Left ventricle myocardium inferior (tissue), 1 donor: ENCODE results near the gene PSD4. TPM values are rescaled to one million over a fixed set of nuclear protein-coding genes. Genes with fewer than 3 reads are reported as not detected.

ENCODE experiments used
- DNase-seq: peaks from one replicate; pipeline ENCODE4 v3.0.0-alpha.2; 2020
- H3K27ac ChIP-seq: fragments of 200-600 bp; replicated peaks from 2 replicates; pipeline ENCODE4 v1.8.0; 2021
- H3K27me3 ChIP-seq: fragments of 200-600 bp; 2 replicates; pipeline ENCODE4 v1.8.0; 2021; ENCODE audit warnings: low read depth
- H3K36me3 ChIP-seq: fragments of 200-600 bp; 2 replicates; pipeline ENCODE4 v1.8.0; 2021
- H3K4me1 ChIP-seq: fragments of 200-600 bp; 2 replicates; pipeline ENCODE4 v1.8.0; 2021
- H3K4me3 ChIP-seq: fragments of 200-600 bp; 2 replicates; pipeline ENCODE4 v1.8.0; 2021; ENCODE audit warnings: mild to moderate bottlenecking, moderate library complexity
- H3K9me3 ChIP-seq: fragments of 200-600 bp; replicated peaks from 2 replicates; pipeline ENCODE4 v1.8.0; 2021
- intact Hi-C: fragments of 100-400 bp; cut with micrococcal nuclease; formaldehyde crosslinking; loops from one replicate; pipeline ENCODE4 v1.11.0; 2022
- total RNA-seq: library from RNA; stranded (reverse); fragmentation: NEBNext Ultra II Directional; extraction: Animal tissue kit (Norgen Biotek cat#: 25700); gene quantifications from one replicate; pipeline ENCODE4 v1.2.1, GENCODE V29; 2021
- TF ChIP-seq, protein P1 (sequence below): fragments of 200-600 bp; IDR thresholded peaks from 2 replicates; pipeline ENCODE4 v1.8.0; 2021; ENCODE audit warnings: antibody characterized with exemption, mild to moderate bottlenecking, borderline replicate concordance
- donor health status: DM: no; HTN: yes; CAD: no; lungs with severe emphysema.

The PSD4 gene
- total RNA-seq, 1 donor from 2014 or later, result 2.2 TPM

DNA sequence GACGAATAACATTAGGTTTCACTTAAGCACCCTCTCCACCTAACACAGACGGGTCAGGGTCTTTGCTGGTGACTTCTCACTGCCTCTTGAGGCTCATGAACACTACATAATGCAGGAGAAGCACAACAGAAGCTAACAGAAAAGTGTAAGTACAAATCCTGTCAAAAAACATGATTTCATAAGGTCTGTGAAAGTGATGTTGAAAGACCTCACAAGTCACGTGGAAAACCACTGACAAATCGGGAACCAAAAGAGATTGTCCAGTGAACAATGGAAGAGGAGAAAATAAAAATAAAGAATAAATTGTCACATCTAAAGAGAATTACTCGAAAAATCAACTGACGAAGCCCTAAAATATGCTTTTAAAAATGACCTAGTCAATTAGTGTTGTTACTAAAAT, 14.0 kb downstream of the PSD4 start:
- Histone ChIP-seq H3K36me3 (no peaks in the 10 kb centered on the region), H3K4me3 (no peak overlapping the region), H3K9me3 (no peaks in the 10 kb centered on the region), H3K4me1 (no peaks in the 10 kb centered on the region), H3K27ac (no peak overlapping the region), H3K27me3 (no peaks in the 10 kb centered on the region)
- DNase-seq, result no peak
- intact Hi-C loops, result no loop called here
- TF ChIP-seq, protein P1, sequence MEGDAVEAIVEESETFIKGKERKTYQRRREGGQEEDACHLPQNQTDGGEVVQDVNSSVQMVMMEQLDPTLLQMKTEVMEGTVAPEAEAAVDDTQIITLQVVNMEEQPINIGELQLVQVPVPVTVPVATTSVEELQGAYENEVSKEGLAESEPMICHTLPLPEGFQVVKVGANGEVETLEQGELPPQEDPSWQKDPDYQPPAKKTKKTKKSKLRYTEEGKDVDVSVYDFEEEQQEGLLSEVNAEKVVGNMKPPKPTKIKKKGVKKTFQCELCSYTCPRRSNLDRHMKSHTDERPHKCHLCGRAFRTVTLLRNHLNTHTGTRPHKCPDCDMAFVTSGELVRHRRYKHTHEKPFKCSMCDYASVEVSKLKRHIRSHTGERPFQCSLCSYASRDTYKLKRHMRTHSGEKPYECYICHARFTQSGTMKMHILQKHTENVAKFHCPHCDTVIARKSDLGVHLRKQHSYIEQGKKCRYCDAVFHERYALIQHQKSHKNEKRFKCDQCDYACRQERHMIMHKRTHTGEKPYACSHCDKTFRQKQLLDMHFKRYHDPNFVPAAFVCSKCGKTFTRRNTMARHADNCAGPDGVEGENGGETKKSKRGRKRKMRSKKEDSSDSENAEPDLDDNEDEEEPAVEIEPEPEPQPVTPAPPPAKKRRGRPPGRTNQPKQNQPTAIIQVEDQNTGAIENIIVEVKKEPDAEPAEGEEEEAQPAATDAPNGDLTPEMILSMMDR, result no peak

DNA sequence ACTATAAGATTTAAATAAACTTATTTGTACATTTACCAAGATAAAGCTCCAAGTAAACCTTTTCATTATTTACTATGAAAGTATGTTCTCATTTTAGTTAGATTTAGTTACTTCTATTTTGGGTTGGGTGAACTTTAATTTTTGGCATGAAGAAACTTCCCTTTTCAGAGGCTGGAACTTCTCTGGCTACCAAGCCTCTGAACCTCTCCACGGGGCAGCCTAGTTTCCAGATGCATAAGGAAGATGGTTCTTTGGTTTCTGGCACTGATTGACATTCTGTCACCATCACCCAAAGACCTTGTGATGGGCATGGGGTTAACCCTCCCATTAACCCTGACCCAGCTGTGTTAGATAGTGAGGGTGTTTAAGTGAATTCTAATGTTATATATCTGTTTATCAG, 17.1 kb downstream of the PSD4 start:
- no peaks in the 10 kb centered on the region for H3K27me3 ChIP-seq
- no peak overlapping the region for H3K27ac ChIP-seq
- no peaks in the 10 kb centered on the region for H3K36me3 ChIP-seq
- no peak overlapping the region for H3K4me3 ChIP-seq
- DNase-seq, result no peak
- H3K9me3 ChIP-seq, result no peaks in the 10 kb centered on the region
- TF ChIP-seq, protein P1, result no peak
- no peaks in the 10 kb centered on the region for H3K4me1 ChIP-seq
- intact Hi-C loops, result no loop called here

DNA sequence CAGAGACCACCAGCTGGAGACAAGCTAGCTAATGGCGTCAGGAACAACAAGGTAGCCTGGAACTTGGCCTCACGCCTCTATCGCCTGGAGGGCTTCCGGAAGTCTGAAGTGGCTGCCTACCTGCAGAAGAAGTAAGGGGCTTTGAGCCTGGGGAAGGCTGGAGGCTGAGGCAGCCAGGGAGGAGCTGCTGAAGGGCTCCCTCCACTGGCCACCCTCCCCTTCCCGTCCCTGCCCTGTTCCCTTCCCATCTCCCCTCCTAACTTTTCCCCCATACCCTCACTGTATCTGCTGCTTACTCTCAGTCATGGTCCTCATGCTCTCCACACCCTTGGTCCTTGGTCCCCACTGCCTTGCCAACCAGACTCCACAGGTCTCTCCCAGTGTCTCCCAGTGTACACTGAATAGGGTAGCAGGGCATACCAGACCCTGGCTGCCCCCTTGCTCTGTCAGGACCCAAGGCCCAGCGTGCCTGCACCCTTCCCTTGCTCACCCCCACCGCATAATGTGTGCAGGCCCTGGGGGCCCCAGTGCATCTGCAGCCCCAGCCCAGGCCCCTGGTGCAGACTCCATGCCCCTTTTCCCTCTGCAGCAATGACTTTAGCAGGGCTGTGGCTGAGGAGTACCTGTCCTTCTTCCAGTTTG, 18.8 kb downstream of the PSD4 start:
- Histone ChIP-seq H3K4me3 (no peak overlapping the region), H3K27me3 (no peaks in the 10 kb centered on the region), H3K4me1 (no peaks in the 10 kb centered on the region), H3K9me3 (no peaks in the 10 kb centered on the region), H3K36me3 (no peaks in the 10 kb centered on the region), H3K27ac (no peak overlapping the region)
- intact Hi-C loops, result no loop called here
- TF ChIP-seq, protein P1, result no peak
- DNase-seq, result no peak

DNA sequence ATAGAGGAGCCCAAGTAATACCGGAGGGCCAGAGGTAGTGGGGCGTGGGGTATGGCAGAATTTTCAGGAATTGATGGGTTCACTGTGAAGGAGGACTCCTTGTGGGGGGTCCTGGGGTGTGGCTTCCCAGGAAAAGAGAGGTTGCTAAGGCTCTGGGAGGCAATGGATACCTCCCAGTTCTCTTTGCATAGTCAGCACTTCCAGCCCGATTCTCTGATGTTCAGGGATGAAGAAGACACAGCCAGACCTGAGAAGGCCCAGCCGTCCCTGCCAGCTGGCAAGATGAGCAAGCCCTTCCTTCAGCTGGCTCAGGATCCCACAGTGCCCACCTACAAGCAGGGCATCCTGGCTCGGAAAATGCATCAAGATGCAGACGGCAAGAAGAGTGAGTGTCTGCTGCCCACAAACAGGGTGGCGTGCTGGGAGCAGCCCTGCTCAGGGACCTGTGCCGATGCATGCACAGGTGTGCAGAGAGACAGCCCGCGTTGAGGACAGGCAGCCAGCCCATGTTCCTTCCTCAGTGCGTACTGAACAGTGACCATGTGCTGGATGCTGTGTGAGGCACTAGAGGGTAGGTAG, 22.2 kb downstream of the PSD4 start:
- TF ChIP-seq, protein P1, result no peak
- Histone ChIP-seq H3K27ac (no peak overlapping the region), H3K36me3 (no peaks in the 10 kb centered on the region), H3K9me3 (no peaks in the 10 kb centered on the region), H3K27me3 (no peaks in the 10 kb centered on the region), H3K4me3 (no peak overlapping the region), H3K4me1 (peaks cover 15% of the 10 kb centered on the region)
- no peak for DNase-seq
- intact Hi-C loops, result no loop called here

DNA sequence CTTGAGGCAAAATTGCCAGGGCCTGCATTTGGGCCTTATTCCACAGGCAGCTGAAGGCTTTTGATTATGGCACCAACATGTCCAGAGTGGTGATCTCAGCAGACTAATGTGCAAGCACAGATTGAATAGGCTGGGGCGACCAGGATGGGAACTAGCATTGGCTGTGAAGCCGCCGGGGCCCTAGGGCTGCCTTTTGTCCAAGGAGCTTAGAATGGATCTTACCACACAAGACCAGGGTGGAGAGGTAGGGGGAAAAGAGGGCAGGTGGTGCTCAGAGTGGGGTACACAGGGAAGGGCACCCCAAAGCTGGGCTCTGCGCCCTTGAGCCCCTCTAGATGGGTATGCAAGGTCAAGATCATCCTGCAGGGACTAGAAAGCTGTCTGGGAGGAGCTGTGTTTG, 23.1 kb downstream of the PSD4 start:
- intact Hi-C loops, result no loop called here
- Histone ChIP-seq H3K4me1 (peaks cover 15% of the 10 kb centered on the region), H3K9me3 (no peaks in the 10 kb centered on the region), H3K27me3 (no peaks in the 10 kb centered on the region), H3K27ac (no peak overlapping the region), H3K4me3 (no peak overlapping the region), H3K36me3 (no peaks in the 10 kb centered on the region)
- TF ChIP-seq, protein P1, result no peak
- no peak for DNase-seq
